Middle frontal gyrus (tissue), 1 donor: ENCODE measurements around the gene STK10.

ENCODE experiments used
- DNase-seq: peaks from one replicate; pipeline ENCODE4 v3.0.0-alpha.2; 2015; ENCODE audit warnings: low spot score; ENCODE audit errors: extremely low spot score

Gene STK10

DNA sequence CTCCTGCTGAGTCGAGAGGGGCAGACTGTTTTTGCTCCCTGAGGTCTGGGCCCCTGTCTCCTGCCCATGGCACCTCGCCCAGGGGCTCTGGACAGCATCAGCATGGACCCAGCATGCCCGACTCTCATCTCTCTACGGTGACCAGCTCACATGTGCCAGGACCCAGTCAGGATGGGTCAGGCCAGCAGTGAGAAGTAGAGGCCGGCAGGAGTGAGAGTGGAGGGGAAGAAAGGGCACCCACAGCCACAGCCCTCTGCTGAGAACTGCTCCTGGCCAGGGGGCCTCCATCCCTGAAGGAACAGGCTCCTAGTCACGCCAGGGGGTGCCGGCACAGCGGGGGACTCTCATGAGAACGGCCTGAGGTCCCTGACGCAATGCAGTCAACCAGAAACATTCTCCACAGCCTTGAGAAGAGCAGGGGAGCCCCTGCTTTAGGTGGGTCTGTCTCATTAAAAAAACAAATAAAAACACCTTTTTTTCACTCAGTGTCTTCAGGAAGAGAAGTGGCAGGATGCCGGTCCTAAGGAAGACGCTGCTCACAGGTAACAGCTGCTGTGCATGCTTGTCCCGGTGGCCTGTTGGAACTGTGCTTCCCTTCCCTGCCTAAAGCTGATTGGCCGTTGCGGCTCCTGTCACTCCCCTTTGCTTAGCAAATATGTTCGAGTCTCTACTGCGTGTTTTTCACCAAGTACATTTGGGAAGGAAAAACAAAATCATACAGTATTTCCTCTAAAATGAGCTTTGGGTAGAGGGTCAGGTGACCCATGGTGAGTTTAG, 95.9 kb downstream of the STK10 start:
- DNase-seq, result no peak

DNA sequence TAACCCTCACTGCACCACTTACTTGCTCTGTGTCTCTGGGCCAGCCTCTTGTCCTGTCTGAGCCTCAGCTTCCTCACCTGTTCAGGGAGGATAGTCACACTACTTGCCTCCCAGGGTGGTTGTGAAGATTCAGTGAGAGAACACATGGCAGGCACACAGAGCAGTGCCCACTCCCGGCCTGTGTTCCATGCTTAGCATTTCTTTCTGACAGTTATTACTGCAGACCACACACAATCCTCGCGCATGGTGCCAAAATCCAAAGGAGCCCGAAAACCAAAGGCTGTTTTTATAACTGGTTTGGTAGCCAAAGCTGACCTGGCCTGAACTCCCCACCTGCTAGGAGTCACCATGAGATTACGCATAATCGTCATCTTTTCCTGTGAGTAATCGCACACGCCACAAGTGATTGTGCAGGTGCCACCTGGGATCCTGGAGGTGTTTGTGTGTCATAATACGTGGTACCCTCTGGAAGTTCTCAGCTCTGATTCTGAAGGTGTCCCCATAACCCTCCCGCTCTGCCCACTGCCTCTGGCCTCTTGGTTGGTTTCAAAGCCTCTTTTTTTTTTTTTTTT, 97.0 kb downstream of the STK10 start:
- no peak for DNase-seq

DNA sequence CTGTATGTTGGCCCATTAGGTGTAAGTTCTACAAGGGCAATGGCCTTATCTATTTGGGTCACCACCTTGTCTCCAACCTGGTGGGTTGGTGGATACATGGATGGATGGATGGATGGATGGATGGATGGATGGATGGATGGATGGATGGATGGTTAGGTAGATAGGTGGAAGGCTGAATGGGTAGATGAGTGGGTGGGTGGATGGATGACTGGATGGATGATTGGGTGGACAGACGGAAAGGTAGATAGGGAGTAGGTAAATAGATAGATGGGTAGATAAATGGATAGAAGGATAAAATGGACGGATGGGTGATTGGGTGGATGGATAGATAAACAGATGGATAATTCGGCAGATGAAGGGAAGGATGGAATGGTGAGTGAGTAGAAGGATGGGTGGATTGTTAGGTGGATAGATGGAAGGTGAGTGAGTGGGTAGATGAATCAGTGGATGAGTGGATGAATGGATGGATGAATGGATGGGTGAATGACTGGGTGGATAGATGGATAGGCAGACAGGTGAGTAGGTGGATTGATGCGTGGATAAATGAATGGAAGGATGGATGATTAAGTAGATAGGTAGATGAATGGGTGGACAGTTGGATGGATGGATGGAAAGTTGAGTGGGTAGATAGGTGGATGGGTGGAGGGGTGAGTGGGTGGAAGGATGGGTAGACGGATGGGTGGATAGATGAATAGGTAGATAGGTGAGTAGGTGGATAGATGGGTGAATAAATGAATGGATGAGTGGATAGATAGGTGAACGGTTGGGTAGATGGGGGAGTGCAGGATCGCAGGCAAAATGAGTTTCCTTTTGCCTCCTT, 98.5 kb downstream of the STK10 start:
- DNase-seq, result no peak

DNA sequence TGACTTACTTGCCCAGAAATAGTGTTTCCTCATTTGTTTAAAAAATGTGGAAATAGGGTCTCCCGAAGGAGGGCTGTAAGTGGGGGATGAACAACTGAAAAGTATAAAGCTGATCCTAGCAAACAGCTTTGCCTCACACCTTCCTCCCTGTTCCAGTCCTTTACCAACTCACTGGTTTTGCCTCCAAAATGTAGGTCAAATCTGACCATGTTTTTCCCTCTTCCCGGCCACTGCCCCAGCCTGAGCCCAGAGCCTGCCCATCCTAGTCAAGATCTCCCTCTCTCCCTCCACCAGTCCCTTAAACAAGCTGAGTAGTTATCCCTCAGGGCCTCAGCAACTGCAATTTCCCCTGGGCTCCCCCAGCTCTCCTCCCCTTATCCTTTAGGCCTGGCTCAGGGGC, 99.2 kb downstream of the STK10 start:
- no peak for DNase-seq

DNA sequence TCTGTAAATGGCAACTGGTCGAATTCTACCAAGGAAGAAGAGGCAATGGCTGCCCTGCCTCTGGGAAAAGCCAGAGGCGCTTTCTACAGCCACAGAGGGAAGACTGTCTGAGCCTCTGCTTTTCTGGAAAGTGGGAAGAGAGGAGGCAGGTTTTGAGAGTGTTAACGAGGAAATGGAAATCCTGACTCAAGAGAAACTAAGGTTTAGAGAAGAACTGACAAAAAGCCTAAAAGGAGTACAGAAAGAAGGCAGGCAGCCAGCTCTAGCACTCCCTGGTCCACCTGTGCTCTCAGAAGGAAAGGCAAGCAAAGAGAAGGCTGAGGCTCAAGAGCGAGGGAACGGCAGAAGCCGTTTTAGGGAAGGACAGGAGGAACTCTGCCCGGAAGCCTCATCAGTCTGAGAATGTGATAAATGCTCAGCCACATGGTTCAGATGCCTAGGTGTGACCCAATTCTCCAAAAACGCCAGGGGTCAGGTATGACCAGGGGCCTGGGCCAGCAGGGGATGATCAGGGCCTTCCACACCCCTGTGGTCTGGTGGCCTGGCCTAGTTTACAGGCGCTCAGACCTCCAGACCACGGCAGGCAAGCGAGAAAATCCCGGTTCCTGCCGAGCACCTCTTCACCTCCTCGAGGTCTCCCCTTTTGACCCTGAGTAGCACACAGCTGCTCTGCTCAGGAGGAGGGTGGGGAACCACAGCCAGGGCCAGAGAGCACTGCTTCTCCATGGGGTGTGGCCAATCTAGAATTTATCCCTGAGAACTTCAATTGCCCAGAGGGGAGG, 101.6 kb downstream of the STK10 start:
- DNase-seq, result no peak

DNA sequence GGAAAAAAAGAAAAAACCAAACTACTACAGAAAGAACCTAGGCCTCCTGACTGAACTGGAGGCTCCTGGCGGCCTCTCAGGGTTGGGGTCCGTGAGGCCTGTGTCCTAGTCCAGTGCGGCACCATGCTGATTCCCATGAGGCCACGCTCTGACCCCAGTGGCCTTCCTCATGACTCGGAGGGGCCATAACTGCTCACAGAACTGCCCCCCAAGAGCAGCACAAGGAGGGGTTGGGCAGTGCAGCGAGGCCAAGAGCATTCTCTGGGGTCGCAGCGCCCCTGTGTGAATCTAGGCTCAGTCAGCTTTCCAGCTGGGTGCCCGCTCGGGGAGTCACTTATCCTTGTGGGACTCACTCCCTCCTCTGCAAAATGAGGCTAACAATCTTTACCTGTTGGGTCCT, 102.3 kb downstream of the STK10 start:
- no peak for DNase-seq

DNA sequence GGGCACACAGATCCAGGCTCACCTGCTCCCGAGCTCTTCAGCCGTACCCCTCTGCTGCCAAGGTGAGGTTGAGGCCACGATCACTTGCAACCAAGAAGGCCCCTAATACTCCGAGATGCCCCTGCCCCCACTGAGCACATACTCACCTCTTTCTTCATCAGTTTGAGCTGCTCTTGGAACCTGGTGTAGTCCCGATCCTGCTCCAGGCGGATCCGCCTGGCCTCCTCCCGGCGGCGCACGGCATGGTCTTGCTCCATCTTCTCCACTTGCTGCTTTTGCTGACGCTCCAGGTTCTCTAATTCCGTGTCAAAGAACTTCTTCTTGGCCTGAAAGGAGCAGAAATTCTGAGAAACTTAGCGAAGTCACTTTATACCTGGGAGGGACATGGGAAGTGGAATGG, 105.8 kb downstream of the STK10 start:
- DNase-seq, result no peak

DNA sequence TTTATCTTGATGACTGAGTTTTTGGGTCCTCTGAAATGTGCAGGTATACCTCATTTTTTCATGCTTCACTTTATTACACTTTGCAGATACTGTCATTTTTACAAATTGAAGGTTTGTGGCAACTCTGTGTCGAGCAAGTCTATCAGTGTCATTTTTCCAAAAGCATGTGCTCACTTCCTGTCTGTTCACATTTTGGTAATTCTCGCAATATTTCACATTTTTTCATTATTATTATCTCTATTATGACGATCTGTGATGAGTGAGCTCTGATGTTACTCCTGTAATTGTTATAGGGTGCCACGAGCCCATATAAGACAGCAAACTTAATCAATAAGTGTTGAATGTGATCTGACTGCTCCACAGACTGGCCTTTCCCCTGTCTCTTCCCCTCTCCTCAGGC, 108.1 kb downstream of the STK10 start:
- DNase-seq, result no peak

DNA sequence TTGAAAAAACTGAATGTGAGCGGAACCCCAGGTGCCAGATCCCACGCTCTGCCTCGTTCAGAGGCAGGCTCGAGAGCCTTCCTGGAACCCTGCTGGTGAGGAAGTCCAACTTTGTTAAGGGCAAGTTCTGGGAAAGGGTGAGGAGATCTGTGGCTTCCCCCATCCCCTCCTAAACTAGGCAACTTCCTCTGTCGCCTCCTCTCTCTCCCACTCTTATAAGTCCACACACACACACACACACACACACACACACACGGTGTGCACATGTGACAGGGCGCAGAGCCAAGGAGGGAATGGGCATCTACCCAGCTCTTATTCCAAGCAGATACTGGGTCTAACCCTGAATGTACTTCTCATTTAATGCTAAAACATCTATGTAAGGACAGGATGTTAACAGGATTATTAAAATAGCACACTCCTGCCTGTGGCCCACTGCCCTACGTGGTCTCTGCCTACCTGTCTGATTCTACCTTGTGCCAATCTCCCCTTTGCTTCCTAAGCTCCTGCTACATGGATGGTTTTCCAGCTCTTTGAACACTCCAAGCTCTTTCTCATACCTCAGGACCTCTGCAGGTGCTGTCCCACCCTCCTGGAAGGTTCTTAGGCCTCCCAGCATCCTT, 109.2 kb downstream of the STK10 start:
- DNase-seq, result no peak

DNA sequence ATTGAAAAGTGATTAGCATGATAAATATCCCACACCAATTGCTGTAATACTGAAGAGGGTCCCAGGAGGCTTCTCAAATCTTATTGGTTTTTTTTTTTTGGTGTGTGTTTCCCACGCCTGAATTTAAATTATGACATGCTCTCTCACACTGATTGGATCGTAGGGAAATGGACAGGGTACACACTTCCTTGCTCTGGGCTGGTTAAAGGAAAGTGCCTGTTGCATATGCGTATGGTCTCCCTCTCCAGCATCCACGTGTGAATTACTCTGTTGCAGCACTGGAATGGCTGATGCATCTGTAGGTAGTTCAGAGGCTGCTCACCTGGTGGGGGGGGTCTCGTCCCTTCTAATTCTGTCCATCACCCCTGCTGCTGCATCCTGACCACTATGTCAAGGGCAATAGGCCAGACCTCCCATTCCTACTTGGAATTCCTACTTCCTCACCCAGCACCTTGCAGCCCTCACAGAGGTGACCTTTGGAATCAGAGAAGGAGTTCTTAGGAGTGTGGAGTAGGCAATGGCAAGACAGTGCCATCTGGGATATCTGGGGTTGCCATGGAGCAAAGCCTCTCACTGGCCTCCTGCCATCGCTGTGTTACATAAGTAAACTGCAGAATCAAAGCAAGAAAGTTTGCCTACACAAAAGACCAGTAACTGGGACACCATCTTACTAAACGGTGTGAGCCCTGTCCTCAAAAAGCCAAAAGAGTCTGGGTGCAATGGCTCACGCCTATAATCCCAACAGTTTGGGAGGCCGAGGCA, 110.2 kb downstream of the STK10 start:
- no peak for DNase-seq

DNA sequence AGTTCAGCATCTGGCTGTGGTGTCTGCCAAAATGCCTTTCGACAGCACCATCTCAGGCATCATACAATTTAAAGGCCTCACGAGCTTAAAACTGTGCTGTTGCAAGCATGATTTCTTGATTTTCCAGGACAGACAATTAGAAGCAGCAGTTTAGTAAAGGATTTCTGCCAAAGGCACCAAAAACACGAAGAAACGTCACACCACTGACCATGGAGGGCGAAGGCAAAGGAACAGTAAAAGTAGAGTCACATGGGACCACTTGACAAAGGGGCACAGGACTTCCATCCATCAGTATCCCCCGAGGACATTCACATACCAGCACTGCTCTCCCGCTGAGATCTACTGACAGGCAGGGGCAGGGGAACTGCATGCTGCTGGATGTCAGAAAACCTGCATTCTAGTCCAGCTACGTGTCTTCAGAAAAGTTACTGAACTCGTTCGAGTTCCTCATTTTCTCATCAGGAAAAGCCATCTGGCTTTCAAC, 111.2 kb downstream of the STK10 start:
- no peak for DNase-seq

DNA sequence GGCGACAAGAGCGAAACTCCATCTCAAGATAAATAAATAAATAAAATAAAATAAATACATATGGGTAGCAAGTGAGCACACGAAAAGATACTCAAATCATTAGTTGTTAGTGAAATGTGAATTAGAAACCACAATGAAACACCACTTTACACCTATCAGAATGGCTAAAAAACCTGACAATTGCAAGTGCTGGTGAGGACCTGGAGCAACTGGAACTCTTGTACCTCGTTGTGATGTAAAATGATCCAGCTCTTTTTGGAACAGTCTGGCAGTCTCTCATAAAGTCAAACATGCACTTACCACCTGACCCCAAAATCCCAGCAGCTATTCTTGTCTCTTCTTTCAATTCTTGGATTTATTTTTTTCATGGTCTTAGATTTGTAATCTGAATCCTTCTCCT, 112.4 kb downstream of the STK10 start:
- DNase-seq, result no peak

DNA sequence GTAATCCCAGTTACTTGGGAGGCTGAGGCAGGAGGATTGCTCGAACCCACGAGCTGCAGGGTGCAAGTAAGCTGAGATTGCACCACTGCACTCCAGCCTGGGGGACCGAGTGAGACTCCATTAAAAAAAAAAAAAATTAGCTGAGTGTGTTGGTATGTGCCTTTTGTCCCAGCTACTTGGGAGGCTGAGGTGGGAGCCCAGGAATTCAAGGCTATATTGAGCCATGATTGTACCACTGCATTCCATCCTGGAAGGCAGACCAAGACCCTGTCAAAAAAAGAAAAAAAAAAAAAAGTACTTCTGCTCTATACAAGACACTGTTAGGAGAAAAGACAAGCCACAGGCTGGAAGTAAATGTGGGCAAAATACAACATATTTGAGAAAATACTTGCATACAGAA, 113.1 kb downstream of the STK10 start:
- DNase-seq, result no peak

DNA sequence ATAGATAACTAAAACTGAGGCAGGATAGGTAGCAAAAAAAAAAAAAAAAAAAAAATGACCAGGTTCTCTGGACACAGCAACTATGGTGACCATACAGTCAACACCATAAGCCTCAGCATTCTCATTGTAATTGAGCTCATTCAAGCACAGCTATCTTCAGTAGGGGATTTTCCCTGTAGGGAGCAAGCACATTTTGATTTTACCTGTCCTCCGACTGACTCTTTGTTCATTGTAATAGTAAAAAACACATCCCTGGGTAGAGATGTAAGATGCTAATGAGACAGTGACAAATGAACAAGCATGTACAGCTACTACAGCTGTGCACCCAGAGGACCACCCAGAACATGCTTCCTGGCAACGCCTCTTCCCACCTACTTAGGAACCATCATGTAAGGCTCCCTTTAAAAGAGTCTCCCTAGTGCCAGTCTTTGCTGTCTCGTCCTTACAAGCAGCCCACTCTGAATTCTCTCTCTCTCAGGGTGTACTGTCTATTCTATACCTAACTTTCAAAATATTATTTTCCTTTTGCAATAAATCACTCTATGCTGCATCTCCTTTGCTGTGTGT, 116.6 kb downstream of the STK10 start:
- DNase-seq, result no peak

DNA sequence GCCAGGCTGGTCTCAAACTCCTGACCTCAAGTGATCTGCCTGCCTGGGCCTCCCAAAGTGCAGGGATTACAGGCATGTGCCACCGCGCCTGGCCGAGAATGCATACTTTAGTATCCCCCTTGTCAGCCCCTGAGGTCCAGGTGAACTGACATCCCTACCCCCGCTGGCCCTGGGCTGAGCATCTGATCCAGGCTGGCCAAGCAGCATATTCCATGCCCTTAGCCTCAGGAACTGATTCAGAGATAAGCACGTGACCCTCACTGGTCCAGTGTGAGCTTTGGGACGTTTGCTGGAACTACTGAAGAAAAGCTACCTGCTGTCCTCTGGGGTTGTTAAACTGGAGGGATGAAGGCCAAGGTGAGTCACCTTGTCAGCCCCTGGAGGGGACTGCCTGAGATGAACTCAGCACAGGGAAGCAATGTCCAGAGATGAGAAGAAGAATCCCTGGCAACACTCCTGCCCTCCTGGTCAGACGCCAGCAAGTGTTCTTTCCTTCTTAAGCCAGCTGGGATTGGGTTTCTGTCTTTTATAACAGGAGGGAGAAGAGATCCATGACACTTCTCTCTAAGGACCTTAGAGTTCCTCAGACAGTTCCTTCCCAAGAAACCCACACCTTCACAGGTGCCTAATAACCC, 122.5 kb downstream of the STK10 start:
- DNase-seq, result no peak

DNA sequence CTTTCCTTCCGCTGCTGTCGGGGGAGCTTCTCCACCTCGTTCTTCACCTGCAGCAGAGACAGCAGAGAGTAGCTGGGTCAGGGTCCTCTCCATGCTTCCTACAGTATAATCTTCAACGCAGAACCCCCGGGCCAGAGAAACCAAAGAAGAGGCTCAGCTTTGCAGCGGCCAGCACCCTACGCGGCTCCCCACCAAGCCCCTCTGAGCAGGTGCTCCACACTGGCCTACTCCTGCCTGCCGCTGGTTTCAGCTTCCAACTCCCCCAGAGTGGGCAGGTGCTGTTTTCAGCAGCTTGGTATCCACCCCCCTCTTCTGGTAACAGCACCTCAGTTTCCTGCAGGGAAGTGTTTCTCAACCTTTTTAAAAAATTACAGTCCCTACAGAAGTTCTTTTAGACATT, 123.3 kb downstream of the STK10 start:
- no peak for DNase-seq

DNA sequence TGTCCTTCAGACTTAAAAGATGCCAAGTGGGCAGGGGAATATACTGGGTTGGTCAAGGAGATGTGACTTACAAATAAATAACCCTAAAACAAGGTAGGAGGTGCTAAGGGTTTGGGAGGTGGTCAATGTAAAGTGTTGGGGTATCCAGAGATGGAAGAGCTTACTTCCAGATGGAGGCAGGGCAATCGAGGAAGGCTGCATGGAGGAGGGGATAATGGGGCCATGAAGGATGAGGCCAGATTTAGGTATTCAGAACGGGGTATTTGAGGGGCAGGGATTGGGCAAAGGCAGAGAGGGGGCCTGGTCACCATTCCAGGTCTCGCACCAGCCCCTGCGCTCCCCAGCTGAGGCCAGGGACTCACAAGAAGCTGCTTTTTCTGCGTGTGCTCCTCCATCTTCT, 123.7 kb downstream of the STK10 start:
- DNase-seq, result no peak

DNA sequence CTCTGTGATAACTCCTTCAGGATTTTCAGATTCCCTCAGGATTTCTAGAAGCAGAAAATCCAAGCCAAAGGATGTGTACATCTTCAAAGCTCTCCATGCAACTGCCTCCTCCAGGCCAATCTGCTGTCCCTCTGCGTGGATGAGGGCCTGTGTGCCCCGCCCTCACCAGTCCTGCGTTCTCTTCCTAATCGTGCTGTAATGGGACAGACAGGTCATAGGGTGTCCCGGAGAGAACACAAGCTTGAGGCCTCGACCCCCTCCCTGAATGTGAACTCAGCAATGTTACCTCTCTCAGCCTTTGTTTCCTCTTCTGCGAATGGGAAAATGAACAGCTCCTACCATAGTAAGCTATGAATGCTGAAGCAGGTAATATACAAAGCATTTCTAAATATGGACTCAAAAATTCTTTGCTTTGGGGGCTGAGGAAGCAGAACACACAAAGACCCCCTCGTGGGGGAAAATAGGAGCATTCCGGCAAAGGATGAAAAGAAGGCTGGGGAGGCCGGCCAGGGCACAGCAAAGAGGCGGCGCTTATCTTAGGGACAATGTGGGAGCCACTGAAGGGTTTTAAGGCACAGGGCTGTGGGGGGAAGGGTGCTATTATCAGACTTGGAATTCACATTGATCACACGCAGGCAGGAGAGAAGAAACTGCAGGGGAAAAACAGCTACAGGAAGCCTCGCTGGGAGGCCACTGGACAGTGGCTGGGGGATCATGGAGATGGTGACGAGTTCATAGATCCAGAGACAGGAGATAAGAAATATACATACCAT, 124.4 kb downstream of the STK10 start:
- no peak for DNase-seq

DNA sequence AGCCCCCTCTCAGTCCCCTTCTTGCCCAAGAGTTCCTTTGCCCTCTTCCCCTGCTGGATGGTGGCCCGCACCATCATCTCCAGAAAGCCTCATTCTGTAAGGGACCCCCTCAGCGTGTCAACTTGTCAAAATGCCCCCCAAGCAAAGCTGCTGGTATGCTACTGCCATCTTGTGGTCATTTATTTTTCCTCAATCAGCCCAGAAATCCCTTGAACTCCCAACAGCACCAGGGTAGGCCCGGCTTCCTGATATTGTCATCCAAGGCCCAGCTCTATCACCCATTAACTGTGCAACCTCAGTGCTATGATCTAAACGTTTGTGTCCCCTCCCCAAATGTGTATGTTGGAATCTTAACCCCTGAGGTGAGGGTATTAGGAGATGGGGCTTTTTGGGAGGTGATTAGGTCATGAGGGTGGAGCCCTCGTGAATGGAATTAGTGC, 128.3 kb downstream of the STK10 start:
- DNase-seq, result no peak
